Measurements from ENCODE around the gene AGRP. TPM values are rescaled to one million over a fixed set of nuclear protein-coding genes. Genes with fewer than 3 reads are reported as not detected.

Gene AGRP
- total and polyA plus RNA-seq, 5 experiments from 2014 or later, result not detected

DNA sequence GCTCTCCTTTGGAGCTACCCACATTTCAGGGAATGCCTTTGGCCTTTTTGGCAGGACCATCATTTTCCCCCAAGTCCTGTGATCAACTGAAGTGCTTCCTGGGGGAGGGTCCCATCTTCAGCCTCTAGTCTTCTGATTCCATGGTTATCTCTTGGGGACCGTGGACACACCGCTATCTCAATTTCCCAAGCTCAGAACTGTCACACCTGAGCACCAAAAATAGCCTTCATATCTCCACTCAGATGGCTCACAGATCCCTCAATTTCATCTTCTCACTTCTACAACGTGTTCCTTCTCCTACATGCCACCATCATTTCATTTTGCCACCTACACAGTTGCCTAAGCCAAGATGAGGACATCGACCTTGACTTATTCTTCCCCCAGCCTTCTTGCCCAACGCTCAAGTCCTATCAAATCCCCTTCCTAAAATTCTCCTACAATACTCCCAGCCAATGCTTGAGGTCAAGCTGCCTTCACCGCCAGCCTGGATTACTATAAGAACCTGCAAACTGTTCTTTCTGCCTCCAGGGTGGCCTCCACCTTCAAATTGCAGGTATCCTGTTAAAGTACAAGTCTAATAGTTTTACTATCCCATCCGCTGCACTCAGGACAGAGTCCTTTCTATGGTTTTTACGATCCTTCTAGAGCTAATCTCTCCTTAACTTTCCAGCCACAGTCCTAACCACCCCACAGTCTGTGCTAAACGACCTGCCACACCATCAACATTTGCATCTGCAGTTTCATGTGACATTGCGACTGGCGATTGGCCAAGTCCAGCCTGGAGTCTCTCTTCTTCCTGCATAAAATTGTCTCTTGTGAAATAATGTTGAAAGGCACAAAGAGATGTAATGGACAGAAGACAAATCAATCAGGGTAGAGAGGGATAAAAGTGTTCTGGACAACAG is 8.5 kb downstream of the AGRP start:
- Mint-ChIP-seq H3K27me3 (no peaks in the 10 kb centered on the region), H3K4me3 (no peak overlapping the region), H3K9me3 (no peaks in the 10 kb centered on the region), H3K36me3 (peaks cover 0 to 17% (median 2%) of the 10 kb centered on the region in 3 donors), H3K27ac (peak overlapping the region in 1 of 10 donors; percentile 4), H3K4me1 (peaks cover 27 to 79% (median 68%) of the 10 kb centered on the region in 4 donors)
- DNase-seq (no peak), ATAC-seq (no peak)
- POLR2A ChIA-PET, result no interaction called here

DNA sequence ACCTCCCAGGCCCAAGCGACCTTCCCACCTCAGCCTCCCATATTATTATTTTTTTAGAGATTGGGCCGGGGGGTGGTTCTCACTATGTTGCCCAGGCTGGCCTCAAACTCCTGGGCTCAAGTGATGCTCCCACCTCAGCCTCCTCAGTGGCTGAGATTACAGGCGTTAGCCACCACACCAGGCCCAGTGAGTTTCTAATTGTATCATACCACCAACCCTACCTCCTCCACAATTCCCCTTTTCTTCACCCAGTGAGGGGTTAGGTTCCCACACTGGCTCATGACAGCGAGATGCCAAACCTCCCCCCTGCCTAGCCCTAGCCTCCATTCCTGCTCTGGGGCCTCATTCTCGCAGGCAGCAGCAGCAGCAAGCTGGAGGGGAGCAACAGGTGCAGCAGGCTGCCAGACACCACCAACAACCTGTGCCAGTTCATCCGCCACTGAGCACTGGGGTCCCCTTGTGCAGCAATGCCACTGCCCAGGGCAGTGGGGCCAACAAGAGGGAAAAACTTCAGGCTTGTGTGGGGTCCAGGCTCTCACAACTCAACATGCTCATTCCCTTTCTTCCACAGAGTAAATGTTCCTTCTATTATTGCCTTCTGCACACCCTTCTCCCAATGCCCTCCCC is 11.5 kb downstream of the AGRP start:
- Mint-ChIP-seq H3K36me3 (peaks cover 0 to 21% (median 0%) of the 10 kb centered on the region in 3 donors), H3K27me3 (no peaks in the 10 kb centered on the region), H3K4me1 (peaks cover 33 to 64% (median 62%) of the 10 kb centered on the region in 4 donors), H3K27ac (peak overlapping the region in 2 of 10 donors; percentile 14 to 53), H3K9me3 (no peaks in the 10 kb centered on the region), H3K4me3 (peak overlapping the region in 1 of 10 donors; percentile 14)
- ATAC-seq, result no peak
- POLR2A ChIA-PET, result no interaction called here
- DNase-seq, result no peak

DNA sequence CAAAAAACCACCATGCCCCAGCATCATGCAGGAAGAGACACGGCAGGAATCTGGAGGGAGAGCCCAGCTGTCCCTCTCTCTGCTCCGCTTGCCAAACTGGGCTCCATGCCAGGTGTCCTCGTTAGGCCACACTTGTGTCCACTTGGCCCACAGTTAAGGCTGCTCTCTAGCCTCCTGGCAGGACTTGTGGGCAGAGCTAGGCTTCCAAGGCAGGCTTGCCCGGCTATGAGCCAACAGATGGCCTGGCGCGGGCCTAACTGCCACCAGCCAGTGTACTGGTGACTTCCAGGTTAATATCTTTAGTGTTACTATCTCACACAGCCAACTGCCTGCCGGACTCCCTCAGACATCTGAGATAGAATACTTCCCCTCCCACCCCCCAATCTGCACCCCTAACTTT is 13.0 kb downstream of the AGRP start:
- POLR2A ChIA-PET, result no interaction called here
- Mint-ChIP-seq H3K27me3 (no peaks in the 10 kb centered on the region), H3K4me1 (peaks cover 39 to 72% (median 66%) of the 10 kb centered on the region in 4 donors), H3K27ac (peak overlapping the region in 1 of 10 donors; percentile 23), H3K9me3 (no peaks in the 10 kb centered on the region), H3K4me3 (no peak overlapping the region), H3K36me3 (peaks cover 0 to 18% (median 0%) of the 10 kb centered on the region in 3 donors)
- no peak for ATAC-seq
- DNase-seq, result no peak

DNA sequence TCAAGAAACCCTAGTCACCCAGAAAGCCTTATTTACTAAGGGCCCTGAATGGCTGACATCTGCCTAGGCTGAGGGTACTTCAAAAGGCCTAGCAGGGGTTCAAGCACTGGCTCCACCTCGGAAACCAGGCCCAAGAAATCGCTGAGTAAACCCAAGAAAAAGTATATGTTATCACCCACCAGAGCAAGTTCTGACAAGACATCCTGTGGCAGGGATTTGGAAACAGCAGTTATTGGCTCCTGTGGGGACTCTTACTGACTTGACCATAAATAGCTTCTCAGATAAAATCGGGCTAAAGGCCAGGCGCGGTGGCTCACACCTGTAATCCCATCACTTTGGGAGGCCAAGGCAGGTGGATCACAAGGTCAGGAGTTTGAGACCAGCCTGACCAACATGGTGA is 14.6 kb downstream of the AGRP start:
- DNase-seq (no peak), ATAC-seq (no peak)
- peaks cover 0 to 13% (median 0%) of the 10 kb centered on the region in 3 donors for H3K36me3 Mint-ChIP-seq
- no peak overlapping the region for H3K4me3 Mint-ChIP-seq
- H3K9me3 Mint-ChIP-seq, result no peaks in the 10 kb centered on the region
- peak overlapping the region in 3 of 10 donors; percentile 38 to 78 (median 43) for H3K27ac Mint-ChIP-seq
- H3K4me1 Mint-ChIP-seq, result peaks cover 34 to 65% (median 60%) of the 10 kb centered on the region in 4 donors
- POLR2A ChIA-PET, result interaction anchor here (0.7 kb wide), 1 partner anchor 46 kb away, joined by 3 read pairs; no protein-coding TSS in a partner anchor
- H3K27me3 Mint-ChIP-seq, result no peaks in the 10 kb centered on the region

DNA sequence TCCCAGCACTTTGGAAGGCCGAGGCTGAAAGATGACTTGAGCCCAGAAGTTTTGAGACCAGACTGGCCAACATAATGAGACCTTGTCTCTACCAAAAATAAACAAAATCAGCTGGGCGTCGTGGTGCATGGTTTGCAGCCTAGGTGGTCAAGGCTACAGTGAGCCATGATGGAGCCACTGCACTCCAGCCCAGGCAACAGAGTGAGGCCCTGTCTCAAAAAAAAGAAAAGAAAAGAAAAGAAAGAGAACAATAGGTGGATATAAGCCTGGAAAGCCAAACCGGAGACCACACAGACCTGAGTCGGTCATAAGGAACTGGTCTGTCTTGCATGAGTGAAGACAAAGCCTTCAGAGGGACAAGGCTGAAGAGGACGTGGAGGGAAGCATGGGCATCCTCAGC is 16.8 kb downstream of the AGRP start:
- Mint-ChIP-seq H3K27ac (no peak overlapping the region), H3K4me3 (no peak overlapping the region), H3K4me1 (peaks cover 27 to 57% (median 54%) of the 10 kb centered on the region in 4 donors), H3K27me3 (no peaks in the 10 kb centered on the region), H3K36me3 (peaks cover 0 to 14% (median 0%) of the 10 kb centered on the region in 3 donors), H3K9me3 (no peaks in the 10 kb centered on the region)
- ATAC-seq (no peak), DNase-seq (no peak)
- POLR2A ChIA-PET, result no interaction called here

DNA sequence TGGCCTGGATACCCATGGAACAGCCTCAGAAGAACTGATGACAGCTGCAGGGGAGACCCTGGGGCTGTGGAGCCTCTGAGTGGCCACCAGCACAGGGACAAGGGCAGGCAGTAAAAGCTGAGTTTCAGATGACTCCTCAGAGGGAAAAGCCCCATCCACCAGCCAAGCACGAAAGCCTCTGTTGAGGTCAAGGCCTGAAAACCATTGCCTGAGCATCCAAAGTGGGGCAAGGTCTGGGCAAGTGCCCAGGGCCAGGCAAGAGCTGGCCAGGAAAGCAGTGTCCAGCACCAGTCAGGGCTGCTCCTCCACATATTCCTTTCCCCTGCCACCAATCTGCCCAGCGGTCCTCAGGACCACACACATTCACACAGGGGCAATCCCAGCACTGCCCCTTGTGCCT is 18.8 kb downstream of the AGRP start:
- peaks cover 26 to 60% (median 48%) of the 10 kb centered on the region in 4 donors for H3K4me1 Mint-ChIP-seq
- no peaks in the 10 kb centered on the region for H3K27me3 Mint-ChIP-seq
- peaks cover 0 to 12% (median 0%) of the 10 kb centered on the region in 3 donors for H3K36me3 Mint-ChIP-seq
- H3K27ac Mint-ChIP-seq, result no peak overlapping the region
- H3K4me3 Mint-ChIP-seq, result no peak overlapping the region
- ATAC-seq, result no peak
- no peak for DNase-seq
- POLR2A ChIA-PET, result no interaction called here
- H3K9me3 Mint-ChIP-seq, result no peaks in the 10 kb centered on the region

DNA sequence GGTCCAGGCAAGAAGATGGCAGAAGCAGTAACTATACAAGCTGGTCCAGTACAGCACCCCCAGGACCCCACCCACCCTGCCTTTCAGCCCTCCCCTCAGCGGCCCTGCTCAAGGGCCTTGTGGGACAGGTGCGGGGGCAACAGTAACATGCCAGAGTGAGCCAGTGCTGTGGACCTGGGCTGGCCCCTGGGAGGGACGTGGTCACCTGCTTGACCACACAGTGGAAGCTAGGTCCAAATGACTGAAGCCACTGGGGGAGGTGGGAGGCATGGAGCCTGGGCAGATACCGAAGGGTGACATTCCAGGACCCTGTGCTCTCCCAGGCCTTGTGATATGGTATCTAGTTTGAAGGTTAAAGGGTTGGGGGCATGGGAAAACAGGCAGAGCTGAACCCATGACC is 19.7 kb downstream of the AGRP start:
- ATAC-seq, result no peak
- POLR2A ChIA-PET, result no interaction called here
- Mint-ChIP-seq H3K27ac (no peak overlapping the region), H3K4me3 (no peak overlapping the region), H3K9me3 (no peaks in the 10 kb centered on the region), H3K27me3 (no peaks in the 10 kb centered on the region), H3K36me3 (peaks cover 0 to 12% (median 0%) of the 10 kb centered on the region in 3 donors), H3K4me1 (peaks cover 29 to 61% (median 51%) of the 10 kb centered on the region in 4 donors)
- DNase-seq, result no peak

DNA sequence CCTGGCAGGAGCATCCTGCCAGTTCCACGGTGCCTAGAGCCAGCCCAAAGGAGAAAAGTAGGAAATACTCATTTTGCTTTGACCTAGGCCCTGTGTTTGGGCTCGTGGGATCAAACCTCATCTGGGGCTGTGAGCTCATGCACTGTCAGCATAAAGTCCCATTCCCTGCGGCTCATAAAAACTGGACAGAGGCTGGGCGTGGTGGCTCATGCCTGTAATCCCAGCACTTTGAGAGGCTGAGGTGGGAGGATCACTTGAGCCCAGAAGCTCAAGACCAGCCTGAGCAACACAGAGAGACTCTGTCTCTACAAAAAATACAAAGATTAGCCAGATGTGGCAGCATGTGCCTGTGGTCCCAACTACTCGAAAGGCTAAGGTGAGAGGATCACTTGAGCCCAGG is 20.3 kb downstream of the AGRP start:
- no peak overlapping the region for H3K4me3 Mint-ChIP-seq
- POLR2A ChIA-PET, result no interaction called here

DNA sequence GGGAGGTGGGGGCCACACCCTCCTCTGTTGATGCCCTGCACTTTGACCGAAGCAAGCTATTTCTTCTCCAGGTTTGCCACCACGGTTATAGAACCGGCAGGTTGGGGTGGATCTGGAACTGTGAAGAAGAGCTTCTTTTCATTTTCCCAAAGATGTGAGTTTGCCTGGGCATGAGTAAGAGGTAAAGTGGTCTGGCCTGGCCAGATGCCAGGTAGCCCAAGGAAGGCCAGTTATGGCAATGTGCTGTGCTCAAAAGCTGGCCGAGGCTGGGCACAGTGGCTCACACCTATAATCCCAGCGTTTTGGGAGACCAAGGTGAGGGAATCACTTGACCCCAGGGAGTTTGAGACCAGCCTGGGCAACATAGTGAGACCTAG is 21.1 kb downstream of the AGRP start:
- H3K36me3 Mint-ChIP-seq, result peaks cover 0 to 7% (median 0%) of the 10 kb centered on the region in 3 donors
- no peaks in the 10 kb centered on the region for H3K27me3 Mint-ChIP-seq
- H3K4me1 Mint-ChIP-seq, result peaks cover 24 to 56% (median 46%) of the 10 kb centered on the region in 4 donors
- H3K4me3 Mint-ChIP-seq, result no peak overlapping the region
- POLR2A ChIA-PET, result interaction anchor here (0.6 kb wide), 1 partner anchor 125 kb away, joined by 3 read pairs; no protein-coding TSS in a partner anchor
- H3K9me3 Mint-ChIP-seq, result no peaks in the 10 kb centered on the region
- DNase-seq, result no peak
- H3K27ac Mint-ChIP-seq, result peak overlapping the region in 1 of 10 donors; percentile 56
- ATAC-seq, result no peak

More for the DNA sequence above, 20.3 kb downstream of the AGRP start:
- Mint-ChIP-seq H3K9me3 (no peaks in the 10 kb centered on the region), H3K4me1 (peaks cover 25 to 61% (median 48%) of the 10 kb centered on the region in 4 donors), H3K36me3 (peaks cover 0 to 7% (median 0%) of the 10 kb centered on the region in 3 donors), H3K27me3 (no peaks in the 10 kb centered on the region), H3K27ac (peak overlapping the region in 1 of 10 donors; percentile 88)
- DNase-seq (no peak), ATAC-seq (no peak)

DNA sequence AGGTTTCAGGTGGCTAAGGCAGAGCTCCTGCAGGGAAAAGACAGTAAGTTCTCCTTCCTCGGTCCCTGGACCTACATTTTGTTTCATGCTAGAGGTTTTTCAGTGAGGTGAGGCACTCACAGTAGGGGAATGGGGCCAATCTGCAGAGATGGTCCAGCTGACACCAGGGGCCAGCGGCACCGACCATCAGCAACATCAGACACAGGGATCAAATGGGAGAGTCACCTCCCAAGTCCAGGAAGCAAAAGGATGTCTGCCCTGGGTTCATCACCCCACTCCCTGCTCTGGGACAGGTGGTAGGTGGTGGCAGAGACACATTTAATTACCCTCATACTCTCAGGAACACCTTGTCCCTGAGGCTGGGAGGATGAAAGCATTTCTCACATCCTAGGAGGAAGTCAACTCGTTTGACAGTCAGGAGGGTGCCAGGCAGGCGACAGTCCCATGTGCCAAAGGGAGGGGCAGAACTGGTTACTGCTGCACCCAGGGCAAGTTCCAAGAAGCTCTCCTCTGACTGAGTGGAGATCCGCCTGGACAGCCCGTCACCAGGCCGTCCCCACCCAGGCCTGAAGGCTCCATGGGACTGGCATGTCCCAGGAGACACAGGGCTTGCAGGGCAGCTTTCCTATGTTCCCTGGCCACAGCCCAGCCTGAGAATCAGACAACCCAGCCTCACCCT is 21.6 kb downstream of the AGRP start:
- H3K36me3 Mint-ChIP-seq, result peaks cover 0 to 7% (median 0%) of the 10 kb centered on the region in 3 donors
- peaks cover 29 to 56% (median 45%) of the 10 kb centered on the region in 4 donors for H3K4me1 Mint-ChIP-seq
- POLR2A ChIA-PET, result interaction anchor here (0.6 kb wide), 1 partner anchor 125 kb away, joined by 3 read pairs; no protein-coding TSS in a partner anchor
- H3K4me3 Mint-ChIP-seq, result no peak overlapping the region
- ATAC-seq (no peak), DNase-seq (no peak)
- no peaks in the 10 kb centered on the region for H3K27me3 Mint-ChIP-seq
- no peaks in the 10 kb centered on the region for H3K9me3 Mint-ChIP-seq
- H3K27ac Mint-ChIP-seq, result peak overlapping the region in 1 of 10 donors; percentile 50

DNA sequence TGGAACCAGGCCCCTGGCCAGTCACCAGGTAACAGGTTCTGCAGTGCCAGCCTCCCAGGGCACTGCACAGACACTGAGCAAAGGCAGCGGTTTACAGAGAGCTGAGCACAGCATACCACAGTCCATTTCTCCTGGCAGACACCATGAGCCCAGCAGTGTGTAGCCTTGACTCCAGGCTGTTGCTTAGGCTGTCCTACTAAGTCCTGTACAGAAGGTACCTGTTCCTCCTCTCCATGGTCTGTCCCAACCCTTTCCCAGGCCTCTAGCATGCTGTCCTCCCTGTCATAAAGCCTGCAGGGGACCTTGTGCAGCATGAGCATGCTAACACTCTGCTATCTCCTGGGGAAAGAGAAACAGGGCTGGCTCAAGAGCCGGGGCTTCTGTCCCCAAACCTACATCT is 22.4 kb downstream of the AGRP start:
- Mint-ChIP-seq H3K36me3 (peaks cover 0 to 7% (median 0%) of the 10 kb centered on the region in 3 donors), H3K27ac (peak overlapping the region in 2 of 10 donors; percentile 50 to 56), H3K4me1 (peaks cover 28 to 59% (median 45%) of the 10 kb centered on the region in 4 donors), H3K27me3 (no peaks in the 10 kb centered on the region), H3K4me3 (no peak overlapping the region), H3K9me3 (no peaks in the 10 kb centered on the region)
- DNase-seq, result no peak
- POLR2A ChIA-PET, result interaction anchor here (1.7 kb wide), 1 partner anchor 19 kb away, joined by 5 read pairs; the partner anchor contains the start of gene ATP6V0D1
- ATAC-seq, result no peak

DNA sequence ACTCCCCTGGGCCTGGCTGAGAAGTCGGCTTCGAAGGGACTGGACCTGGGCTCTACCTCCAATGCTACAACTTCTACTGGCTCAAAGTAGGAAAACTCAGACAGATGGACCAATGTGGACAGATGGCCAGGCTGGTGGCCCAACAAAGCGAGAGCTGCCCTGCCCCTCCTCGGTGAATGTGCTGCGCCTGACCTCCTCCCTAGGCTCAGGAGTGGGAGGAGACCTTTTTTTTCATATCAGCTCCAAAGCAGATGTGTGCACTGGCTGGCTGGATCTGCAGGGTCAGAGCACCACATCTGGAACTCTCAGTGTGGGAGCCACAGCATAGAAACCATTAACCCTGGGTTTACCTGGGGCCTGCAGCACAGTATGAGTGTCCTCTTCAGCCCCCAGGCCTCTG is 23.2 kb downstream of the AGRP start:
- Mint-ChIP-seq H3K4me1 (peaks cover 24 to 57% (median 44%) of the 10 kb centered on the region in 4 donors), H3K4me3 (no peak overlapping the region), H3K9me3 (no peaks in the 10 kb centered on the region), H3K27ac (no peak overlapping the region), H3K36me3 (peaks cover 0 to 7% (median 0%) of the 10 kb centered on the region in 3 donors), H3K27me3 (no peaks in the 10 kb centered on the region)
- no peak for ATAC-seq
- DNase-seq, result no peak
- POLR2A ChIA-PET, result interaction anchor here (1.7 kb wide), 1 partner anchor 20 kb away, joined by 5 read pairs; the partner anchor contains the start of gene ATP6V0D1
